ENCODE data around the gene ATG5.
"Not testable (repeated sequence)": the region's sequence is repeated elsewhere in the genome, so short reads cannot be mapped to it uniquely, and the experiment has no call there.

ATG5 gene

GRCh38 chr6:106253731-106254130 lies 71.8 kb downstream of the ATG5 start:
- H3K9ac ChIP-seq (ENCODE audit: low read depth, low read length): no peak overlapping the region
- no peaks in the 10 kb centered on the region for H3K4me1 ChIP-seq (ENCODE audit: control insufficient read depth, insufficient read depth, low read length)

DNA sequence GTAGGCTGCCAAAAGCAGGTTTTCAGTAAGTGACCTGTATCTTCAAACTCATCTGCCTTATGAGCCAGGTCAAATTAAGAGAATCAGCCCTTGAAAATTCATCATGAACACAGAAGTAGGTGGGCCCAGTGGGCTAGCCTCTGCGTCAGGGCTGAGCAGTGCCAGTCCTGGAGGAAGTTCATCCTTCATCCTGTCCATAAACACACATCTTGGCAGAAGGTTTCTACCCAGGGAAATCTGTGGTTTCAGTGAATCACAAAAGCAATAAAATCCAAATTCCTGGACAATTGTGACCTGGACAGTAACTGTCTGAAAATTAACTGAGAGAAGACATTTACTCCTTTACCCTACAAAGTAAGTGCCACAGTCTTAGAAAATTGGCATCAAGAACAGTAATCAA lies 72.4 kb downstream of the ATG5 start:
- no peaks in the 10 kb centered on the region for H3K36me3 ChIP-seq (ENCODE audit: control insufficient read depth, insufficient read depth, low read length)
- H3K4me1 ChIP-seq (ENCODE audit: control insufficient read depth, insufficient read depth, low read length): no peaks in the 10 kb centered on the region
- H3K9me3 ChIP-seq (ENCODE audit: control insufficient read depth, insufficient read depth, low read length): no peaks in the 10 kb centered on the region
- no peaks in the 10 kb centered on the region for H3K27me3 ChIP-seq (ENCODE audit: control insufficient read depth, insufficient read depth, low read length)
- no peak overlapping the region for H3K9ac ChIP-seq (ENCODE audit: low read depth, low read length)
- H3K4me3 ChIP-seq (ENCODE audit: low read depth, low read length): no peak overlapping the region

More at GRCh38 chr6:106253731-106254130, 71.8 kb downstream of the ATG5 start:
- Histone ChIP-seq H3K36me3 (ENCODE audit: control insufficient read depth, insufficient read depth, low read length) (no peaks in the 10 kb centered on the region), H3K4me3 (ENCODE audit: low read depth, low read length) (no peak overlapping the region), H3K27me3 (ENCODE audit: control insufficient read depth, insufficient read depth, low read length) (no peaks in the 10 kb centered on the region), H3K9me3 (ENCODE audit: control insufficient read depth, insufficient read depth, low read length) (no peaks in the 10 kb centered on the region)

- H3K27me3 ChIP-seq (ENCODE audit: control insufficient read depth, insufficient read depth, low read length): no peaks in the 10 kb centered on the region
- no peaks in the 10 kb centered on the region for H3K4me1 ChIP-seq (ENCODE audit: control insufficient read depth, insufficient read depth, low read length)
- no peak overlapping the region for H3K4me3 ChIP-seq (ENCODE audit: low read depth, low read length)
- no peaks in the 10 kb centered on the region for H3K36me3 ChIP-seq (ENCODE audit: control insufficient read depth, insufficient read depth, low read length)
- H3K9me3 ChIP-seq (ENCODE audit: control insufficient read depth, insufficient read depth, low read length): no peaks in the 10 kb centered on the region
- H3K9ac ChIP-seq (ENCODE audit: low read depth, low read length): no peak overlapping the region
Observed at GRCh38 chr6:106252687-106253086, 72.9 kb downstream of the ATG5 start.

DNA sequence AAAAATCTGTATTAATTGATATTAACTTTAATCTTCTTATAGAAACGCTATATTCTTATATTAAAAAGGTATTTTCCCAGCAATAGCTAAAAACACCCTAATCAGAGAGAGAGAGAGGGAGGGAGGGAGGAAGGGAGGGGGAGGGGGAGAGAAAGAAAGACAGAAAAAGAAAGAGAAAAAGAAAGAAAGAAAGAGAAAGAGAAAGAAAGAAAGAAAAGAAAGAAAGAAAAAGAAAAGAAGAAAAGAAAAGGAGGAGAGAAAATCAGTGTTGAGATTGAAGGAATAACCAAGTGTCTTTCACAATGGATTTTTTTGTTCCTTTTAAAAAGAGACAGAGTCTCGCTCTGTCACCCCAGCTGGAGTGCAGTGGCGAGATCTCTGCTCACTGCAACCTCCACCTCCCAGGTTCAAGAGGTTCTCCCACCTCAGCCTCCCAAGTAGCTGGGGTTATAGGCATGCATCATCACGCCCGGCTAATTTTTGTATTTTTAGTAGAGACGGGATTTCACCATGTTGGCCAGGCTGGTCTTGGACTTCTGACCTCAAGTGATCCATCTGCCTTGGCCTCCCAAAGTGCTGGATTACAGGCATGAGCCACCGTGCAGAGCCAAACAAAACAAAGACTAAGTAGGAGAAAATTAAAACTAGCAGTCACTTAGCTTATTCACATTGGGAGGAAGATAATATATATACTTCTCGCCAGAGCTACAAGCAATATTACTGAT lies 73.9 kb downstream of the ATG5 start:
- not testable (repeated sequence) for H3K4me1 ChIP-seq (ENCODE audit: control insufficient read depth, insufficient read depth, low read length); H3K36me3 ChIP-seq (ENCODE audit: control insufficient read depth, insufficient read depth, low read length); H3K27me3 ChIP-seq (ENCODE audit: control insufficient read depth, insufficient read depth, low read length); H3K9me3 ChIP-seq (ENCODE audit: control insufficient read depth, insufficient read depth, low read length); H3K4me3 ChIP-seq (ENCODE audit: low read depth, low read length); H3K9ac ChIP-seq (ENCODE audit: low read depth, low read length)

- Histone ChIP-seq H3K4me3 (ENCODE audit: low read depth, low read length) (no peak overlapping the region), H3K9ac (ENCODE audit: low read depth, low read length) (no peak overlapping the region), H3K9me3 (ENCODE audit: control insufficient read depth, insufficient read depth, low read length) (no peaks in the 10 kb centered on the region), H3K4me1 (ENCODE audit: control insufficient read depth, insufficient read depth, low read length) (peaks cover 1% of the 10 kb centered on the region), H3K36me3 (ENCODE audit: control insufficient read depth, insufficient read depth, low read length) (no peaks in the 10 kb centered on the region), H3K27me3 (ENCODE audit: control insufficient read depth, insufficient read depth, low read length) (no peaks in the 10 kb centered on the region)
Observed at GRCh38 chr6:106250953-106251352, 74.6 kb downstream of the ATG5 start.

GRCh38 chr6:106249658-106250057 lies 75.9 kb downstream of the ATG5 start:
- H3K4me3 ChIP-seq (ENCODE audit: low read depth, low read length): no peak overlapping the region
- H3K27me3 ChIP-seq (ENCODE audit: control insufficient read depth, insufficient read depth, low read length): no peaks in the 10 kb centered on the region
- peaks cover 2% of the 10 kb centered on the region for H3K4me1 ChIP-seq (ENCODE audit: control insufficient read depth, insufficient read depth, low read length)
- H3K9me3 ChIP-seq (ENCODE audit: control insufficient read depth, insufficient read depth, low read length): no peaks in the 10 kb centered on the region
- H3K36me3 ChIP-seq (ENCODE audit: control insufficient read depth, insufficient read depth, low read length): no peaks in the 10 kb centered on the region
- no peak overlapping the region for H3K9ac ChIP-seq (ENCODE audit: low read depth, low read length)

- no peak overlapping the region for H3K9ac ChIP-seq (ENCODE audit: low read depth, low read length)
- H3K27me3 ChIP-seq (ENCODE audit: control insufficient read depth, insufficient read depth, low read length): no peaks in the 10 kb centered on the region
- no peaks in the 10 kb centered on the region for H3K9me3 ChIP-seq (ENCODE audit: control insufficient read depth, insufficient read depth, low read length)
- H3K4me3 ChIP-seq (ENCODE audit: low read depth, low read length): no peak overlapping the region
- peaks cover 2% of the 10 kb centered on the region for H3K4me1 ChIP-seq (ENCODE audit: control insufficient read depth, insufficient read depth, low read length)
- H3K36me3 ChIP-seq (ENCODE audit: control insufficient read depth, insufficient read depth, low read length): no peaks in the 10 kb centered on the region
Observed at GRCh38 chr6:106247733-106248132, 77.8 kb downstream of the ATG5 start.

GRCh38 chr6:106247293-106247692 lies 78.3 kb downstream of the ATG5 start:
- peaks cover 2% of the 10 kb centered on the region for H3K4me1 ChIP-seq (ENCODE audit: control insufficient read depth, insufficient read depth, low read length)
- no peak overlapping the region for H3K4me3 ChIP-seq (ENCODE audit: low read depth, low read length)
- H3K36me3 ChIP-seq (ENCODE audit: control insufficient read depth, insufficient read depth, low read length): no peaks in the 10 kb centered on the region
- no peaks in the 10 kb centered on the region for H3K9me3 ChIP-seq (ENCODE audit: control insufficient read depth, insufficient read depth, low read length)
- no peak overlapping the region for H3K9ac ChIP-seq (ENCODE audit: low read depth, low read length)
- H3K27me3 ChIP-seq (ENCODE audit: control insufficient read depth, insufficient read depth, low read length): no peaks in the 10 kb centered on the region

GRCh38 chr6:106244931-106245330 lies 80.6 kb downstream of the ATG5 start:
- H3K36me3 ChIP-seq (ENCODE audit: control insufficient read depth, insufficient read depth, low read length): no peaks in the 10 kb centered on the region
- no peaks in the 10 kb centered on the region for H3K9me3 ChIP-seq (ENCODE audit: control insufficient read depth, insufficient read depth, low read length)
- H3K27me3 ChIP-seq (ENCODE audit: control insufficient read depth, insufficient read depth, low read length): no peaks in the 10 kb centered on the region
- no peak overlapping the region for H3K4me3 ChIP-seq (ENCODE audit: low read depth, low read length)
- H3K4me1 ChIP-seq (ENCODE audit: control insufficient read depth, insufficient read depth, low read length): peaks cover 2% of the 10 kb centered on the region
- no peak overlapping the region for H3K9ac ChIP-seq (ENCODE audit: low read depth, low read length)

DNA sequence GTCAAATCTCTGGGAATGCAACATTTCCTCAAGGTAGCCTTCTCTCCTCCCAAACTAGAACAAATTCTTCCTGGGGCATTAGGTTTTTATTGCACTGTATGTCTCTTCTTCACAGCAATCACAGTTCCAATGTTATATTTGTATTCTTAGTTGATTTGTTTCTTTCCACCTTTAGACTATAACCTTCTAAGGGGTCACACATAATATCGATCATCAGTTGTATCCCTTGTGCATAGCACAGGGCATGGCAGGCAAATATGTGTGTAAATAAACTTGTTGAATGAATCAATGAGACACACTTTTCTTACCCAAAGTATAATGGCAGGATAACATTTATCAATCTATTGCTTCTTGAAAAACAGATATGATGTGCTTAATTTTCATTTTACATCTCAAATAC lies 81.0 kb downstream of the ATG5 start:
- Histone ChIP-seq H3K27me3 (ENCODE audit: control insufficient read depth, insufficient read depth, low read length) (no peaks in the 10 kb centered on the region), H3K4me1 (ENCODE audit: control insufficient read depth, insufficient read depth, low read length) (peaks cover 2% of the 10 kb centered on the region), H3K9ac (ENCODE audit: low read depth, low read length) (no peak overlapping the region), H3K36me3 (ENCODE audit: control insufficient read depth, insufficient read depth, low read length) (no peaks in the 10 kb centered on the region), H3K4me3 (ENCODE audit: low read depth, low read length) (no peak overlapping the region), H3K9me3 (ENCODE audit: control insufficient read depth, insufficient read depth, low read length) (no peaks in the 10 kb centered on the region)

DNA sequence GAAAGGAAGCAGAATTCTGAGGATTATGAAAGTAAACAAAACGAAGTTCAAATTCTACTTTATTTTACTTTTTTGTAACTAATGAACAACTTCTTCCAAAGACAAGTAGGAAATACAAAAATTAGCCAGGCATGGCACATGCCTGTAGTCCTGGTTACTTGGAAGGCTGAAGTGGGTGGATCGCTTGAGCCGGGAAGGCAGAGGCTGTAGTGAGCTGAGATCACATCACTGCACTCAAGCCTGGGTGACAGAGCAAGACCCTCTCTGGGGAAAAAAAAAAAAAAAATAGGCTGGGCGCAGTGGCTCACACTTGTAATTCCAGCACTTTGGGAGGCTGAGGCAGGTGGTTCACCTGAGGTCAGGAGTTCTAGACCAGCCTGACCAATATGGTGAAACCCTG lies 82.3 kb downstream of the ATG5 start:
- Histone ChIP-seq H3K9me3 (ENCODE audit: control insufficient read depth, insufficient read depth, low read length) (no peaks in the 10 kb centered on the region), H3K4me3 (ENCODE audit: low read depth, low read length) (no peak overlapping the region), H3K4me1 (ENCODE audit: control insufficient read depth, insufficient read depth, low read length) (peaks cover 2% of the 10 kb centered on the region), H3K9ac (ENCODE audit: low read depth, low read length) (no peak overlapping the region), H3K27me3 (ENCODE audit: control insufficient read depth, insufficient read depth, low read length) (no peaks in the 10 kb centered on the region), H3K36me3 (ENCODE audit: control insufficient read depth, insufficient read depth, low read length) (no peaks in the 10 kb centered on the region)

- Histone ChIP-seq H3K36me3 (ENCODE audit: control insufficient read depth, insufficient read depth, low read length) (no peaks in the 10 kb centered on the region), H3K27me3 (ENCODE audit: control insufficient read depth, insufficient read depth, low read length) (no peaks in the 10 kb centered on the region), H3K4me3 (ENCODE audit: low read depth, low read length) (no peak overlapping the region), H3K4me1 (ENCODE audit: control insufficient read depth, insufficient read depth, low read length) (peaks cover 2% of the 10 kb centered on the region), H3K9ac (ENCODE audit: low read depth, low read length) (no peak overlapping the region), H3K9me3 (ENCODE audit: control insufficient read depth, insufficient read depth, low read length) (no peaks in the 10 kb centered on the region)
Observed at GRCh38 chr6:106241498-106241897, 84.1 kb downstream of the ATG5 start.

All from iPS-15b (cell line).